WTC11 (cell line): ENCODE results near the gene REPS2. TPM values are rescaled to one million over a fixed set of nuclear protein-coding genes. Genes with fewer than 3 reads are reported as not detected.

Experiments used
- ATAC-seq: fragments of 200-7000 bp; cut with Tn5 transposase; 2 replicates; pipeline ENCODE4 v1.10.0; 2021; ENCODE audit warnings: mild to moderate bottlenecking, moderate library complexity
- CTCF ChIA-PET: fragments of 300-600 bp; sonication (Branson Sonifier 250); formaldehyde crosslinking; loops from one replicate; lab custom pipeline; 2021; ENCODE audit warnings: antibody characterized with exemption; lab: Charles Lee
- POLR2A ChIA-PET: fragments of 350-600 bp; sonication (Branson Sonifier 250); formaldehyde crosslinking; loops from one replicate; lab custom pipeline; 2021; ENCODE audit warnings: antibody characterized with exemption; lab: Charles Lee
- DNase-seq: peaks from one replicate; pipeline ENCODE4 v3.0.0; 2021; ENCODE audit warnings: low spot score
- H3K27ac Mint-ChIP-seq: 2 replicates; pipeline ENCODE4 v1.8.0; 2021; ENCODE audit warnings: mixed read lengths
- H3K27me3 Mint-ChIP-seq: 2 replicates; pipeline ENCODE4 v1.8.0; 2021; ENCODE audit warnings: low read depth, mild to moderate bottlenecking, moderate library complexity, mixed read lengths
- H3K36me3 Mint-ChIP-seq: 2 replicates; pipeline ENCODE4 v1.8.0; 2021; ENCODE audit warnings: mixed read lengths
- H3K4me1 Mint-ChIP-seq: 2 replicates; pipeline ENCODE4 v1.8.0; 2022; ENCODE audit warnings: mixed read lengths
- H3K4me3 Mint-ChIP-seq: 2 replicates; pipeline ENCODE4 v1.8.0; 2021; ENCODE audit warnings: mild to moderate bottlenecking, moderate library complexity, mixed read lengths
- H3K9me3 Mint-ChIP-seq: 2 replicates; pipeline ENCODE4 v1.8.0; 2021; ENCODE audit warnings: mixed read lengths
- ATF3 ChIP-seq: sonication (generic); formaldehyde crosslinking; conservative IDR thresholded peaks from 2 replicates; pipeline ENCODE4 v1.8.1; 2022; ENCODE audit warnings: mild to moderate bottlenecking, missing genetic modification reagents
- CDX4 ChIP-seq: fragments of 250-450 bp; sonication (Bioruptor Pico); IDR thresholded peaks from 2 replicates; pipeline ENCODE4 v1.9.0; 2021; ENCODE audit warnings: moderate library complexity, mild to moderate bottlenecking, inconsistent platforms, borderline replicate concordance
- EMX1 ChIP-seq: fragments of 250-450 bp; sonication (Bioruptor Pico); IDR thresholded peaks from 2 replicates; pipeline ENCODE4 v1.8.0; 2021; ENCODE audit warnings: mild to moderate bottlenecking
- ESRRA ChIP-seq: sonication (generic); formaldehyde crosslinking; IDR thresholded peaks from 2 replicates; pipeline ENCODE4 v1.8.1; 2022; ENCODE audit warnings: mild to moderate bottlenecking, missing genetic modification reagents, borderline replicate concordance
- FOXJ3 ChIP-seq: sonication (generic); formaldehyde crosslinking; IDR thresholded peaks from 2 replicates; pipeline ENCODE4 v1.9.0; 2021; ENCODE audit warnings: missing genetic modification reagents, mild to moderate bottlenecking, borderline replicate concordance
- FOXP1 ChIP-seq: sonication (generic); formaldehyde crosslinking; IDR thresholded peaks from 2 replicates; pipeline ENCODE4 v1.8.0; 2022; ENCODE audit warnings: missing genetic modification reagents, mild to moderate bottlenecking, moderate library complexity, borderline replicate concordance
- HMGA2 ChIP-seq: fragments of 250-450 bp; sonication (Bioruptor Pico); IDR thresholded peaks from 2 replicates; pipeline ENCODE4 v1.4.0; 2021; ENCODE audit warnings: mild to moderate bottlenecking, moderate library complexity
- MXD4 ChIP-seq: fragments of 250-450 bp; sonication (Bioruptor Pico); IDR thresholded peaks from 2 replicates; pipeline ENCODE4 v1.8.0; 2021; ENCODE audit warnings: mild to moderate bottlenecking, moderate library complexity, borderline replicate concordance
- MYBL2 ChIP-seq: sonication (generic); formaldehyde crosslinking; IDR thresholded peaks from 2 replicates; pipeline ENCODE4 v1.8.1; 2023; ENCODE audit warnings: mild to moderate bottlenecking, moderate library complexity, missing genetic modification reagents
- NR3C1 ChIP-seq: sonication (generic); formaldehyde crosslinking; conservative IDR thresholded peaks from 2 replicates; pipeline ENCODE4 v1.8.1; 2023; ENCODE audit warnings: low read depth, mild to moderate bottlenecking, missing genetic modification reagents
- OVOL2 ChIP-seq: fragments of 250-450 bp; sonication (Bioruptor Pico); IDR thresholded peaks from 2 replicates; pipeline ENCODE4 v1.9.0; 2021; ENCODE audit warnings: mild to moderate bottlenecking, borderline replicate concordance
- PREB ChIP-seq: sonication (generic); formaldehyde crosslinking; IDR thresholded peaks from 2 replicates; pipeline ENCODE4 v1.8.1; 2022; ENCODE audit warnings: mild to moderate bottlenecking, missing genetic modification reagents, moderate library complexity, borderline replicate concordance
- PRRX2 ChIP-seq: fragments of 250-450 bp; sonication (Bioruptor Pico); IDR thresholded peaks from 2 replicates; pipeline ENCODE4 v1.8.0; 2021; ENCODE audit warnings: mild to moderate bottlenecking
- RORB ChIP-seq: fragments of 250-450 bp; sonication (Bioruptor Pico); IDR thresholded peaks from 2 replicates; pipeline ENCODE4 v1.9.0; 2021; ENCODE audit warnings: mild to moderate bottlenecking
- SMAD4 ChIP-seq: sonication (generic); formaldehyde crosslinking; IDR thresholded peaks from 2 replicates; pipeline ENCODE4 v1.8.0; 2022; ENCODE audit warnings: mild to moderate bottlenecking, missing genetic modification reagents
- SOX15 ChIP-seq: fragments of 250-450 bp; sonication (Bioruptor Pico); IDR thresholded peaks from 2 replicates; pipeline ENCODE4 v1.9.0; 2021; ENCODE audit warnings: mild to moderate bottlenecking
- STAT6 ChIP-seq: sonication (generic); formaldehyde crosslinking; conservative IDR thresholded peaks from 2 replicates; pipeline ENCODE4 v1.8.1; 2023; ENCODE audit warnings: mild to moderate bottlenecking, low read depth, missing genetic modification reagents, moderate library complexity
- TCF7 ChIP-seq: sonication (generic); formaldehyde crosslinking; IDR thresholded peaks from 2 replicates; pipeline ENCODE4 v1.8.0; 2022; ENCODE audit warnings: mild to moderate bottlenecking, low read depth, missing genetic modification reagents, moderate library complexity
- TEAD4 ChIP-seq: sonication (generic); formaldehyde crosslinking; IDR thresholded peaks from 2 replicates; pipeline ENCODE4 v1.8.0; 2022; ENCODE audit warnings: mild to moderate bottlenecking, missing genetic modification reagents
- USF1 ChIP-seq: sonication (generic); formaldehyde crosslinking; IDR thresholded peaks from 2 replicates; pipeline ENCODE4 v1.8.0; 2022; ENCODE audit warnings: mild to moderate bottlenecking, missing genetic modification reagents
- ZBTB43 ChIP-seq: sonication (generic); formaldehyde crosslinking; IDR thresholded peaks from 2 replicates; pipeline ENCODE4 v1.8.1; 2023; ENCODE audit warnings: mild to moderate bottlenecking, missing genetic modification reagents
- ZNF317 ChIP-seq: sonication (generic); formaldehyde crosslinking; IDR thresholded peaks from 2 replicates; pipeline ENCODE4 v1.8.1; 2023; ENCODE audit warnings: low read depth, mild to moderate bottlenecking, moderate library complexity, missing genetic modification reagents, borderline replicate concordance
- ZNF396 ChIP-seq: fragments of 250-450 bp; sonication (Bioruptor Pico); IDR thresholded peaks from 2 replicates; pipeline ENCODE4 v1.8.0; 2021; ENCODE audit warnings: mild to moderate bottlenecking, moderate library complexity, borderline replicate concordance
- total RNA-seq: library from RNA; stranded (reverse); gene quantifications from 3 replicates; pipeline ENCODE4 v1.2.3, GENCODE V29; 2021

The REPS2 gene
- total RNA-seq, 1 experiment from 2014 or later: 2.2 TPM

GRCh38 chrX:17072721-17073230, 126.3 kb downstream of the REPS2 start:
- POLR2A ChIA-PET: no interaction called here
- Mint-ChIP-seq H3K4me3 (no peak overlapping the region), H3K9me3 (no peaks in the 10 kb centered on the region), H3K27me3 (no peaks in the 10 kb centered on the region), H3K36me3 (no peaks in the 10 kb centered on the region), H3K4me1 (no peaks in the 10 kb centered on the region)
- ATAC-seq: no peak
- CTCF ChIA-PET: interaction anchor here (2.4 kb wide), 1 partner anchor 190 kb away, joined by 6 read pairs; no protein-coding TSS in a partner anchor
- no peak for TF ChIP-seq ZNF317 (CRISPR knock-in tag)
- TF ChIP-seq TCF7: no peak
- TF ChIP-seq FOXP1 (CRISPR knock-in tag): no peak
- no peak for TF ChIP-seq MXD4 (CRISPR knock-in tag)
- TF ChIP-seq, all 79 proteins: peak for 0
- H3K27ac Mint-ChIP-seq: no peak overlapping the region
- no peak for DNase-seq

GRCh38 chrX:17075004-17075403, 128.5 kb downstream of the REPS2 start:
- ATAC-seq: no peak
- CTCF ChIA-PET: no interaction called here

More at GRCh38 chrX:17075004-17075403, 128.5 kb downstream of the REPS2 start:
- TF ChIP-seq STAT6 (CRISPR knock-in tag): no peak
- no peak for TF ChIP-seq SMAD4 (CRISPR knock-in tag)
- TF ChIP-seq CDX4: no peak
- no peak for TF ChIP-seq ZNF396 (CRISPR knock-in tag)
- TF ChIP-seq PRRX2: no peak
- no peak for TF ChIP-seq FOXP1 (CRISPR knock-in tag)
- no peak for TF ChIP-seq HMGA2
- TF ChIP-seq ZBTB43 (CRISPR knock-in tag): no peak
- TF ChIP-seq NR3C1: no peak
- no peak for TF ChIP-seq USF1
- no peak for TF ChIP-seq FOXJ3 (CRISPR knock-in tag)
- no peak for TF ChIP-seq EMX1 (CRISPR knock-in tag)
- TF ChIP-seq OVOL2 (CRISPR knock-in tag): no peak
- no peak for TF ChIP-seq MYBL2
- no peak for TF ChIP-seq SOX15 (CRISPR knock-in tag)
- no peak for TF ChIP-seq PREB (CRISPR knock-in tag)
- no peak for TF ChIP-seq ATF3 (CRISPR knock-in tag)
- TF ChIP-seq TEAD4 (CRISPR knock-in tag): no peak
- no peak for TF ChIP-seq RORB (CRISPR knock-in tag)
- TF ChIP-seq ESRRA (CRISPR knock-in tag): no peak
- no peak for DNase-seq
- no peaks in the 10 kb centered on the region for H3K9me3 Mint-ChIP-seq
- no peak overlapping the region for H3K27ac Mint-ChIP-seq
- no peaks in the 10 kb centered on the region for H3K36me3 Mint-ChIP-seq
- H3K4me3 Mint-ChIP-seq: no peak overlapping the region
- no peaks in the 10 kb centered on the region for H3K27me3 Mint-ChIP-seq
- POLR2A ChIA-PET: no interaction called here
- H3K4me1 Mint-ChIP-seq: no peaks in the 10 kb centered on the region
